ENCODE measurements around the gene ZNF26. TPM values are rescaled to one million over a fixed set of nuclear protein-coding genes. Genes with fewer than 3 reads are reported as not detected.
"Not testable (repeated sequence)": the region's sequence is repeated elsewhere in the genome, so short reads cannot be mapped to it uniquely, and the experiment has no call there.

ZNF26 gene
- total and polyA plus RNA-seq, 2 of the 8 experiments (the other 6 are each of a cell fraction or from before 2014, with no cell fraction given): 5.8 to 8.4 TPM

DNA sequence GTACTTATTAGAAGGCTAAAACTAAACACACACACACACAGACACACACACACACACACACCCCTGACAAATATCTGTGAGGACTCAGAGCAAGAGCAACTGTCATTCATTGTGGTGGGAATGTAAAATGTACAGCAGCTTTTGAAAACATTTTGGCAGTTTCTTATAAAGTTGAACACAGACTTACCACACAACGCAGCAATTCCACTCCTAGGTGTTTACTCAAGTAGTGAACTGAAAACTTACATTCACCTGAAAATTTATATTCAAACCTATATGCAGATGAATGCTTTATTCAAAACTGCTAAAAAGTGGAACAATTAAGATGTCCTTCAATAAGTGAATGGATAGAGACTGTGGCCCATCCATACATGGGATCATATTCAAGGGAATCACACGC, 48.7 kb upstream of the ZNF26 start (continued):
- TF ChIP-seq FOSL1 (IDR thresholded peaks at IDR 0.05; ENCODE audit: insufficient read depth, low read depth, low read length): no peak
- no peak for TF ChIP-seq SUZ12 (IDR thresholded peaks at IDR 0.05; ENCODE audit: low read length)
- no peak for TF ChIP-seq RNF2 (IDR thresholded peaks at IDR 0.05; ENCODE audit: borderline replicate concordance, low read depth, low read length, missing control alignments, poor library complexity, severe bottlenecking)
- no peak for TF ChIP-seq CREB1 (IDR thresholded peaks at IDR 0.05)
- TF ChIP-seq CBX5 (IDR thresholded peaks at IDR 0.05; ENCODE audit: low read depth, low read length): no peak
- TF ChIP-seq HDAC6 (IDR thresholded peaks at IDR 0.05; ENCODE audit: low read depth, low read length): no peak

DNA sequence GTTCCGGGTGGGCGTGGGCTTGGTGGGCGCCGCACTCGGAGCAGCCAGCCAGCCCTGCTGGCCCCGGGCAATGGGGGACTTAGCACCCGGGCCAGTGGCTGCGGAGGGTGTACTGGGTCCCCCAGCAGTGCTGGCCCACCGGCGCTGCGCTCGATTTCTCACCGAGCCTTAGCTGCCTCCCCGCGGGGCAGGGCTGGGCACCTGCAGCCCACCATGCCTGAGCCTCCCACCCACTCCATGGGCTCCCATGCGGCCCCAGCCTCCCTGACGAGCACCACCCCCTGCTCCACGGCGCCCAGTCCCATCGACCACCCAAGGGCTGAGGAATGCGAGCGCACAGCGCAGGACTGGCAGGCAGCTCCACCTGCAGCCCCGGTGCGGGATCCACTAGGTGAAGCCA, 47.4 kb upstream of the ZNF26 start:
- H2BK15ac ChIP-seq (ENCODE audit: low read length); H3K79me2 ChIP-seq (ENCODE audit: control insufficient read depth in 1 of 2, insufficient read depth in 2 of 2, low read length in 2 of 2); CTCF ChIA-PET (ENCODE audit: partially characterized antibody); H4K20me1 ChIP-seq (replicated peaks in 1 of 2; ENCODE audit: control insufficient read depth in 1 of 2, insufficient read depth in 2 of 2, low read length in 2 of 2); DNase-seq (ENCODE audit: low read depth in 1 of 2, low spot score in 2 of 2); H3K4me1 ChIP-seq (replicated peaks in 1 of 4; ENCODE audit: control insufficient read depth in 3 of 4, insufficient read depth in 4 of 4, low read length in 3 of 4); H3K18ac ChIP-seq (ENCODE audit: extremely low read depth, low read length); H3K4me3 ChIP-seq (ENCODE audit: extremely low read depth in 1 of 4, insufficient read depth in 2 of 4, low read depth in 3 of 4, low read length in 4 of 4); H4K8ac ChIP-seq (ENCODE audit: extremely low read depth, insufficient read depth, low read length); H3K4ac ChIP-seq (replicated peaks; ENCODE audit: insufficient read length, low read depth, low read length); H2BK20ac ChIP-seq (ENCODE audit: low read length); H3K9ac ChIP-seq (replicated peaks in 1 of 4; ENCODE audit: extremely low read depth in 1 of 4, low read depth in 3 of 4, low read length in 3 of 4); H3K4me2 ChIP-seq (ENCODE audit: insufficient read depth in 1 of 2, low read depth in 2 of 2, low read length in 2 of 2); H3K27me3 ChIP-seq (replicated peaks in 1 of 4; ENCODE audit: control insufficient read depth in 3 of 4, extremely low read depth in 1 of 4, insufficient read depth in 3 of 4, low read length in 3 of 4); H2AK5ac ChIP-seq (ENCODE audit: low read depth, low read length); H4K5ac ChIP-seq (ENCODE audit: insufficient read length, low read depth, low read length); H2BK12ac ChIP-seq (ENCODE audit: low read depth, low read length); H3K23me2 ChIP-seq (ENCODE audit: low read depth, low read length); H3K23ac ChIP-seq (ENCODE audit: insufficient read length); H3K79me1 ChIP-seq (ENCODE audit: low read depth, low read length); H3K56ac ChIP-seq (replicated peaks; ENCODE audit: insufficient read length, low read depth, low read length); H2BK120ac ChIP-seq (replicated peaks; ENCODE audit: low read depth, low read length); H2BK5ac ChIP-seq (ENCODE audit: low read depth, low read length); H3K14ac ChIP-seq (ENCODE audit: insufficient read length); H3K27ac ChIP-seq (ENCODE audit: low read depth, low read length); H4K91ac ChIP-seq (replicated peaks; ENCODE audit: insufficient read length, low read length); FAIRE-seq; H2AFZ ChIP-seq (ENCODE audit: low read length): not testable (repeated sequence)
- POLR2A ChIA-PET (ENCODE audit: partially characterized antibody): interaction anchor here (0.9 kb wide), 1 partner anchor 28 kb away, joined by 3 read pairs; no protein-coding TSS in a partner anchor
- peaks cover 42 to 65% of the 10 kb centered on the region in 2 experiments for H3K9me3 ChIP-seq (ENCODE audit: insufficient read depth in 2 of 2, low read depth in 1 of 2, low read length in 1 of 2)
- WGBS, 2 experiments (ENCODE audit: extremely low coverage in 1 of 2, insufficient coverage in 1 of 2, insufficient read length in 1 of 2, insufficient replicate concordance in 2 of 2, low coverage in 1 of 2, low lambda C conversion rate in 2 of 2, missing lambda C conversion rate in 1 of 2): 100% methylated on average over 2 of the region's 25 CpGs; no CpG with 5 or more reads in 1 of the 2 experiments
- H3K36me3 ChIP-seq (ENCODE audit: control insufficient read depth in 2 of 4, insufficient read depth in 4 of 4, low read length in 3 of 4): peaks cover 6 to 32% (median 21%) of the 10 kb centered on the region in 4 experiments; a peak in 7 of 8 replicates

Data from H1 (cell line).